SK-N-SH (cell line): ENCODE results near the gene SMPDL3B. TPM values are rescaled to one million over a fixed set of nuclear protein-coding genes. Genes with fewer than 3 reads are reported as not detected.

Source experiments
- CTCF ChIA-PET: fragments of 300-600, 350-600 bp; formaldehyde crosslinking; extraction: SDS; loops from one replicate; lab custom pipeline; 2021; lab: Yijun Ruan, JAX
- POLR2A ChIA-PET: fragments of 350-600 bp; sonication (Branson Sonifier 250); formaldehyde crosslinking; extraction: SDS; loops from one replicate; lab custom pipeline; 2020; ENCODE audit warnings: antibody characterized with exemption, inconsistent platforms; lab: Yijun Ruan, JAX
- DNase-seq: peaks from one replicate; pipeline ENCODE4 v3.0.0; 2012
- H2AFZ ChIP-seq: fragments of 200-600 bp; sonication (generic); 2 replicates; pipeline ENCODE4 v1.8.1; 2016; ENCODE audit warnings: antibody characterized with exemption, mild to moderate bottlenecking, low read depth
- H3F3A ChIP-seq: fragments of 200-600 bp; sonication (generic); replicated peaks from 2 replicates; pipeline ENCODE3; 2016; ENCODE audit warnings: antibody characterized with exemption, mild to moderate bottlenecking; ENCODE audit not compliant: insufficient read depth
- H3K27ac ChIP-seq, 2 experiments: fragments of 200-500 bp in 1 of 2; fragments of 200-600 bp in 1 of 2; sonication (Bioruptor generic) in 1 of 2; sonication (generic), shearing (Covaris generic) in 1 of 2; 2 replicates each; pipeline versions ENCODE4 v1.5.1 to v1.6.1; 2014 to 2016; ENCODE audit warnings: low read depth in 2 of 2, inconsistent platforms in 1 of 2, low read length in 1 of 2, mild to moderate bottlenecking in 1 of 2, mixed read lengths in 1 of 2
- H3K27me3 ChIP-seq: fragments of 200-600 bp; sonication (generic), shearing (Covaris generic); 2 replicates; pipeline ENCODE4 v1.6.1; 2016; ENCODE audit warnings: mixed run types; ENCODE audit not compliant: insufficient read depth
- H3K36me3 ChIP-seq, 2 experiments: fragments of 200-500 bp in 1 of 2; fragments of 200-600 bp in 1 of 2; sonication (Bioruptor generic) in 1 of 2; sonication (generic) in 1 of 2; replicated peaks in 1 of 2; 2 replicates each; pipeline versions ENCODE3 to v1.5.1; 2014 to 2016; ENCODE audit warnings: low read length in 1 of 2, mild to moderate bottlenecking in 1 of 2; ENCODE audit not compliant: insufficient read depth in 2 of 2, control insufficient read depth in 1 of 2
- H3K4me1 ChIP-seq, 2 experiments: fragments of 200-500 bp in 1 of 2; fragments of 200-600 bp in 1 of 2; sonication (Bioruptor generic) in 1 of 2; sonication (generic), shearing (Covaris generic) in 1 of 2; 2 replicates each; pipeline versions ENCODE4 v1.5.1 to v1.6.1; 2014 to 2016; ENCODE audit warnings: low read depth in 1 of 2, low read length in 1 of 2, mixed run types in 1 of 2; ENCODE audit not compliant: insufficient read depth in 2 of 2, control insufficient read depth in 1 of 2
- H3K4me2 ChIP-seq: fragments of 200-600 bp; sonication (generic), shearing (Covaris generic); 2 replicates; pipeline ENCODE4 v1.6.1; 2017; ENCODE audit warnings: mixed run types
- H3K4me3 ChIP-seq, 2 experiments: fragments of 200-500 bp in 1 of 2; fragments of 200-600 bp in 1 of 2; sonication (Bioruptor generic) in 1 of 2; sonication (generic), shearing (Covaris generic) in 1 of 2; 2 replicates each; pipeline versions ENCODE4 v1.5.1 to v1.8.1; 2014 to 2016; ENCODE audit warnings: low read depth in 2 of 2, inconsistent platforms in 1 of 2, low read length in 1 of 2, mild to moderate bottlenecking in 1 of 2, mixed read lengths in 1 of 2, moderate library complexity in 1 of 2
- H3K79me2 ChIP-seq: fragments of 200-600 bp; sonication (generic); 2 replicates; pipeline ENCODE4 v1.8.1; 2017; ENCODE audit warnings: mild to moderate bottlenecking; ENCODE audit not compliant: insufficient read depth
- H3K9ac ChIP-seq: fragments of 200-600 bp; sonication (generic); 2 replicates; pipeline ENCODE4 v1.6.1; 2017; ENCODE audit warnings: mixed run types
- H3K9me2 ChIP-seq: fragments of 200-600 bp; sonication (generic); 2 replicates; pipeline ENCODE4 v1.6.1; 2017; ENCODE audit warnings: mixed run types
- H3K9me3 ChIP-seq: fragments of 200-600 bp; sonication (generic); 2 replicates; pipeline ENCODE4 v1.6.1; 2017; ENCODE audit warnings: mixed run types, mild to moderate bottlenecking, moderate library complexity
- H4K20me1 ChIP-seq: fragments of 200-600 bp; sonication (generic); 2 replicates; pipeline ENCODE4 v1.6.1; 2017; ENCODE audit warnings: mild to moderate bottlenecking, mixed run types; ENCODE audit not compliant: insufficient read depth
- CHD2 ChIP-seq: fragments of 150-350 bp; IDR thresholded peaks from 2 replicates; pipeline ENCODE4 v1.6.1; 2018; ENCODE audit warnings: low read length; ENCODE audit not compliant: partially characterized antibody
- ELF1 ChIP-seq: IDR thresholded peaks from 2 replicates; pipeline ENCODE4 v1.4.0; 2012
- EP300 ChIP-seq, 2 experiments: IDR thresholded peaks; 2 replicates each; pipeline versions ENCODE4 v1.4.0 to v1.6.1; 2012; ENCODE audit warnings: borderline replicate concordance in 1 of 2, low read depth in 1 of 2, low read length in 1 of 2
- FOSL2 ChIP-seq: IDR thresholded peaks from 2 replicates; pipeline ENCODE4 v1.4.0; 2012; ENCODE audit warnings: low read depth, mild to moderate bottlenecking, moderate library complexity, borderline replicate concordance
- FOXJ3 ChIP-seq: sonication (generic); formaldehyde crosslinking; IDR thresholded peaks from 2 replicates; pipeline ENCODE4 v1.5.1; 2020; ENCODE audit warnings: mild to moderate bottlenecking, missing genetic modification reagents
- NRF1 ChIP-seq: IDR thresholded peaks from 2 replicates; pipeline ENCODE4 v1.6.1; 2012; ENCODE audit warnings: low read depth, mild to moderate bottlenecking, low read length
- POLR2AphosphoS5 ChIP-seq: IDR thresholded peaks from 2 replicates; pipeline ENCODE4 v1.6.1; 2012; ENCODE audit warnings: low read depth, low read length
- RCOR1 ChIP-seq: fragments of 150-350 bp; IDR thresholded peaks from 2 replicates; pipeline ENCODE4 v1.6.1; 2017; ENCODE audit warnings: antibody characterized with exemption, low read length
- RFX5 ChIP-seq: IDR thresholded peaks from 2 replicates; pipeline ENCODE4 v1.6.1; 2012; ENCODE audit warnings: mild to moderate bottlenecking, improper control_type of control experiment, low read length
- TCF12 ChIP-seq: IDR thresholded peaks from 2 replicates; pipeline ENCODE4 v1.4.0; 2012
- TEAD4 ChIP-seq: IDR thresholded peaks from 2 replicates; pipeline ENCODE4 v1.4.0; 2012; ENCODE audit warnings: mild to moderate bottlenecking, borderline replicate concordance; ENCODE audit not compliant: insufficient read depth
- WGBS: methylation state at CpG from one replicate; pipeline ENCODE4 v1.1.6; 2017; ENCODE audit warnings: low lambda C conversion rate; 5-methylcytosine and 5-hydroxymethylcytosine counted together
- polyA plus RNA-seq, 3 experiments: library from polyadenylated mRNA; depleted of rRNA; stranded (reverse); fragments of >200 nt; gene quantifications; 2 replicates each; pipeline ENCODE4 v1.2.3, GENCODE V29; 2012
- TF ChIP-seq, protein P1 (sequence below): IDR thresholded peaks from 2 replicates; pipeline ENCODE4 v1.6.1; 2012; ENCODE audit warnings: mild to moderate bottlenecking, low read depth, low read length, moderate library complexity
- TF ChIP-seq, protein P2 (sequence below): fragments of 200-600 bp; sonication (generic); IDR thresholded peaks from 2 replicates; pipeline ENCODE4 v1.6.1; 2017; ENCODE audit warnings: antibody characterized with exemption, mild to moderate bottlenecking, moderate library complexity
- TF ChIP-seq, protein P3 (sequence below): IDR thresholded peaks from 2 replicates; pipeline ENCODE4 v1.4.0; 2012; ENCODE audit warnings: low read depth
- TF ChIP-seq, protein P4 (sequence below): IDR thresholded peaks from 2 replicates; pipeline ENCODE4; 2012

The SMPDL3B gene
- polyA plus RNA-seq, 1 of the 3 experiments (the other 2 are of a cell fraction), result 0.95 TPM

DNA sequence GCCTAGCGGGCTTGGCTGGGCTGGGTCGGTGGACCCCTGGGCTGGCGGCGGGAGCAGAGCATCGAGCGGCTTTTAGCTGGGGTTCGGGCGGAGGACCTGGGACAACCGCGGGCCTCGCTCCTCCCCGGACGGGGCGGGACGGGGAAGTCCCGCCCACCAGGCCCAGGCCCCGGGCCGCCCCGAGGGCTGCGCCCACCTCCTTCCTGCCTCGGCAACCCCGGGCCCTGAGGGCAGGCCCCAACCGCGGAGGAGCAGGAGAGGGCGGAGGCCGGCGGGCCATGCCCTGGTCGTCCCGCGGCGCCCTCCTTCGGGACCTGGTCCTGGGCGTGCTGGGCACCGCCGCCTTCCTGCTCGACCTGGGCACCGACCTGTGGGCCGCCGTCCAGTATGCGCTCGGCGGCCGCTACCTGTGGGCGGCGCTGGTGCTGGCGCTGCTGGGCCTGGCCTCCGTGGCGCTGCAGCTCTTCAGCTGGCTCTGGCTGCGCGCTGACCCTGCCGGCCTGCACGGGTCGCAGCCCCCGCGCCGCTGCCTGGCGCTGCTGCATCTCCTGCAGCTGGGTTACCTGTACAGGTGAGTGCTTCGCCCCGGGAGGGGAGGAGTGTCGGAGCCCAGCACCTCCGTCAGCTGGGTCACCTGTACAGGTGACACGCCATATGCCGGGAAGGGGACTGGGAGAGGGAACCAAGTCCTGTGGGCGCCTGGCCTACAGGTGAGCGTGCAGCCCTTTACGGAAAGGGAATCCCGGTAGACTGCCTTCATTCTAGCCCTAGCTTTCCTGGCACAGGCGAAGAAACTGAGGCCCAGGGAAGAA, 25.2 kb downstream of the SMPDL3B start, which contains the start of gene XKR8:
TSS of gene XKR8 (plus strand) at position 182 of the 812 bp plus-strand sequence. CDS start at position 279, 97 bp downstream.
- H3K4me2 ChIP-seq, result no peak within 1 kb of the TSS
- H2AFZ ChIP-seq, result no peak within 1 kb of the TSS
- no peak for TF ChIP-seq EP300 (IDR thresholded peaks at IDR 0.05; ENCODE audit: borderline replicate concordance in 1 of 2, low read depth in 1 of 2, low read length in 1 of 2)
- no peak for TF ChIP-seq NRF1
- TF ChIP-seq TEAD4, result no peak
- TF ChIP-seq, protein P1, sequence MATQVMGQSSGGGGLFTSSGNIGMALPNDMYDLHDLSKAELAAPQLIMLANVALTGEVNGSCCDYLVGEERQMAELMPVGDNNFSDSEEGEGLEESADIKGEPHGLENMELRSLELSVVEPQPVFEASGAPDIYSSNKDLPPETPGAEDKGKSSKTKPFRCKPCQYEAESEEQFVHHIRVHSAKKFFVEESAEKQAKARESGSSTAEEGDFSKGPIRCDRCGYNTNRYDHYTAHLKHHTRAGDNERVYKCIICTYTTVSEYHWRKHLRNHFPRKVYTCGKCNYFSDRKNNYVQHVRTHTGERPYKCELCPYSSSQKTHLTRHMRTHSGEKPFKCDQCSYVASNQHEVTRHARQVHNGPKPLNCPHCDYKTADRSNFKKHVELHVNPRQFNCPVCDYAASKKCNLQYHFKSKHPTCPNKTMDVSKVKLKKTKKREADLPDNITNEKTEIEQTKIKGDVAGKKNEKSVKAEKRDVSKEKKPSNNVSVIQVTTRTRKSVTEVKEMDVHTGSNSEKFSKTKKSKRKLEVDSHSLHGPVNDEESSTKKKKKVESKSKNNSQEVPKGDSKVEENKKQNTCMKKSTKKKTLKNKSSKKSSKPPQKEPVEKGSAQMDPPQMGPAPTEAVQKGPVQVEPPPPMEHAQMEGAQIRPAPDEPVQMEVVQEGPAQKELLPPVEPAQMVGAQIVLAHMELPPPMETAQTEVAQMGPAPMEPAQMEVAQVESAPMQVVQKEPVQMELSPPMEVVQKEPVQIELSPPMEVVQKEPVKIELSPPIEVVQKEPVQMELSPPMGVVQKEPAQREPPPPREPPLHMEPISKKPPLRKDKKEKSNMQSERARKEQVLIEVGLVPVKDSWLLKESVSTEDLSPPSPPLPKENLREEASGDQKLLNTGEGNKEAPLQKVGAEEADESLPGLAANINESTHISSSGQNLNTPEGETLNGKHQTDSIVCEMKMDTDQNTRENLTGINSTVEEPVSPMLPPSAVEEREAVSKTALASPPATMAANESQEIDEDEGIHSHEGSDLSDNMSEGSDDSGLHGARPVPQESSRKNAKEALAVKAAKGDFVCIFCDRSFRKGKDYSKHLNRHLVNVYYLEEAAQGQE, result no peak
- TF ChIP-seq, protein P2, sequence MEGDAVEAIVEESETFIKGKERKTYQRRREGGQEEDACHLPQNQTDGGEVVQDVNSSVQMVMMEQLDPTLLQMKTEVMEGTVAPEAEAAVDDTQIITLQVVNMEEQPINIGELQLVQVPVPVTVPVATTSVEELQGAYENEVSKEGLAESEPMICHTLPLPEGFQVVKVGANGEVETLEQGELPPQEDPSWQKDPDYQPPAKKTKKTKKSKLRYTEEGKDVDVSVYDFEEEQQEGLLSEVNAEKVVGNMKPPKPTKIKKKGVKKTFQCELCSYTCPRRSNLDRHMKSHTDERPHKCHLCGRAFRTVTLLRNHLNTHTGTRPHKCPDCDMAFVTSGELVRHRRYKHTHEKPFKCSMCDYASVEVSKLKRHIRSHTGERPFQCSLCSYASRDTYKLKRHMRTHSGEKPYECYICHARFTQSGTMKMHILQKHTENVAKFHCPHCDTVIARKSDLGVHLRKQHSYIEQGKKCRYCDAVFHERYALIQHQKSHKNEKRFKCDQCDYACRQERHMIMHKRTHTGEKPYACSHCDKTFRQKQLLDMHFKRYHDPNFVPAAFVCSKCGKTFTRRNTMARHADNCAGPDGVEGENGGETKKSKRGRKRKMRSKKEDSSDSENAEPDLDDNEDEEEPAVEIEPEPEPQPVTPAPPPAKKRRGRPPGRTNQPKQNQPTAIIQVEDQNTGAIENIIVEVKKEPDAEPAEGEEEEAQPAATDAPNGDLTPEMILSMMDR, result no peak
- TF ChIP-seq TCF12, result no peak
- no peak for TF ChIP-seq RCOR1
- TF ChIP-seq FOSL2, result no peak
- TF ChIP-seq, protein P3, sequence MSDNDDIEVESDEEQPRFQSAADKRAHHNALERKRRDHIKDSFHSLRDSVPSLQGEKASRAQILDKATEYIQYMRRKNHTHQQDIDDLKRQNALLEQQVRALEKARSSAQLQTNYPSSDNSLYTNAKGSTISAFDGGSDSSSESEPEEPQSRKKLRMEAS, result no peak
- no peak for TF ChIP-seq ELF1
- TF ChIP-seq CHD2, result no peak
- no peak for TF ChIP-seq FOXJ3 (CRISPR knock-in tag)
- no peak for TF ChIP-seq POLR2AphosphoS5
- TF ChIP-seq, protein P4, sequence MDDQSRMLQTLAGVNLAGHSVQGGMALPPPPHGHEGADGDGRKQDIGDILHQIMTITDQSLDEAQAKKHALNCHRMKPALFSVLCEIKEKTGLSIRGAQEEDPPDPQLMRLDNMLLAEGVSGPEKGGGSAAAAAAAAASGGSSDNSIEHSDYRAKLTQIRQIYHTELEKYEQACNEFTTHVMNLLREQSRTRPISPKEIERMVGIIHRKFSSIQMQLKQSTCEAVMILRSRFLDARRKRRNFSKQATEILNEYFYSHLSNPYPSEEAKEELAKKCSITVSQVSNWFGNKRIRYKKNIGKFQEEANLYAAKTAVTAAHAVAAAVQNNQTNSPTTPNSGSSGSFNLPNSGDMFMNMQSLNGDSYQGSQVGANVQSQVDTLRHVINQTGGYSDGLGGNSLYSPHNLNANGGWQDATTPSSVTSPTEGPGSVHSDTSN, result no peak
- no peak for TF ChIP-seq RFX5
- no peaks in the 10 kb centered on the region for H3K9me3 ChIP-seq
- H4K20me1 ChIP-seq, result no peaks in the 10 kb centered on the region
- POLR2A ChIA-PET, result no interaction called here
- no peak within 1 kb of the TSS for H3K27ac ChIP-seq
- no peaks in the 10 kb centered on the region; a peak in 1 of 4 replicates for H3K4me1 ChIP-seq
- no peaks in the 10 kb centered on the region for H3K9me2 ChIP-seq
- no peaks in the 10 kb centered on the region for H3K27me3 ChIP-seq
- 95% methylated on average over 20 of the region's 68 CpGs for WGBS
- H3K9ac ChIP-seq, result no peak within 1 kb of the TSS
- no peaks in the 10 kb centered on the region for H3K36me3 ChIP-seq
- H3K79me2 ChIP-seq, result no peaks in the 10 kb centered on the region
- CTCF ChIA-PET, result no interaction called here
- DNase-seq, result no peak
- no peaks in the 10 kb centered on the region for H3F3A ChIP-seq
- H3K4me3 ChIP-seq, result no peak within 1 kb of the TSS
